GM20431 (cell line): ENCODE measurements around the gene FTO.

Source experiments
- in situ Hi-C: fragments of 300-500 bp; cut with MseI, MboI; formaldehyde crosslinking; loops from one replicate; pipeline ENCODE4 v1.15.0; 2020; ENCODE audit warnings: low sequenced_read_pairs; ENCODE audit not compliant: unreplicated experiment

The FTO gene

GRCh38 chr16:53915452-53916160, 211.7 kb downstream of the FTO start:
- in situ Hi-C loops: no loop called here

GRCh38 chr16:53920988-53921387, 217.0 kb downstream of the FTO start:
- in situ Hi-C loops: no loop called here

- in situ Hi-C loops: no loop called here
Observed at GRCh38 chr16:53922067-53922806, 218.3 kb downstream of the FTO start.

- in situ Hi-C loops: no loop called here
Observed at GRCh38 chr16:53922807-53923571, 219.0 kb downstream of the FTO start.

GRCh38 chr16:53924331-53925106, 220.6 kb downstream of the FTO start:
- in situ Hi-C loops: no loop called here

GRCh38 chr16:53925107-53925410, 221.1 kb downstream of the FTO start:
- in situ Hi-C loops: no loop called here

GRCh38 chr16:53925526-53925925, 221.6 kb downstream of the FTO start:
- in situ Hi-C loops: no loop called here

- in situ Hi-C loops: no loop called here
Observed at GRCh38 chr16:53926209-53926608, 222.3 kb downstream of the FTO start.

- in situ Hi-C loops: no loop called here
Observed at GRCh38 chr16:53932975-53933374, 229.0 kb downstream of the FTO start.

- in situ Hi-C loops: no loop called here
Observed at GRCh38 chr16:53933407-53933806, 229.5 kb downstream of the FTO start.

GRCh38 chr16:53936052-53936451, 232.1 kb downstream of the FTO start:
- in situ Hi-C loops: no loop called here

- in situ Hi-C loops: no loop called here
Observed at GRCh38 chr16:53936529-53936928, 232.6 kb downstream of the FTO start.

GRCh38 chr16:53937161-53937880, 233.4 kb downstream of the FTO start:
- in situ Hi-C loops: no loop called here

- in situ Hi-C loops: no loop called here
Observed at GRCh38 chr16:53944025-53944424, 240.1 kb downstream of the FTO start.

GRCh38 chr16:53945996-53946395, 242.0 kb downstream of the FTO start:
- in situ Hi-C loops: no loop called here

- in situ Hi-C loops: no loop called here
Observed at GRCh38 chr16:53946746-53947386, 242.9 kb downstream of the FTO start.

- in situ Hi-C loops: no loop called here
Observed at GRCh38 chr16:53947642-53948041, 243.7 kb downstream of the FTO start.

- in situ Hi-C loops: no loop called here
Observed at GRCh38 chr16:53948326-53948725, 244.4 kb downstream of the FTO start.

- in situ Hi-C loops: no loop called here
Observed at GRCh38 chr16:53948734-53949430, 244.9 kb downstream of the FTO start.
